ENCODE measurements around the gene IL12RB1. TPM values are rescaled to one million over a fixed set of nuclear protein-coding genes. Genes with fewer than 3 reads are reported as not detected.

The IL12RB1 gene
- polyA plus RNA-seq, 2 of the 4 experiments (the other 2 are of a cell fraction) = not detected

DNA sequence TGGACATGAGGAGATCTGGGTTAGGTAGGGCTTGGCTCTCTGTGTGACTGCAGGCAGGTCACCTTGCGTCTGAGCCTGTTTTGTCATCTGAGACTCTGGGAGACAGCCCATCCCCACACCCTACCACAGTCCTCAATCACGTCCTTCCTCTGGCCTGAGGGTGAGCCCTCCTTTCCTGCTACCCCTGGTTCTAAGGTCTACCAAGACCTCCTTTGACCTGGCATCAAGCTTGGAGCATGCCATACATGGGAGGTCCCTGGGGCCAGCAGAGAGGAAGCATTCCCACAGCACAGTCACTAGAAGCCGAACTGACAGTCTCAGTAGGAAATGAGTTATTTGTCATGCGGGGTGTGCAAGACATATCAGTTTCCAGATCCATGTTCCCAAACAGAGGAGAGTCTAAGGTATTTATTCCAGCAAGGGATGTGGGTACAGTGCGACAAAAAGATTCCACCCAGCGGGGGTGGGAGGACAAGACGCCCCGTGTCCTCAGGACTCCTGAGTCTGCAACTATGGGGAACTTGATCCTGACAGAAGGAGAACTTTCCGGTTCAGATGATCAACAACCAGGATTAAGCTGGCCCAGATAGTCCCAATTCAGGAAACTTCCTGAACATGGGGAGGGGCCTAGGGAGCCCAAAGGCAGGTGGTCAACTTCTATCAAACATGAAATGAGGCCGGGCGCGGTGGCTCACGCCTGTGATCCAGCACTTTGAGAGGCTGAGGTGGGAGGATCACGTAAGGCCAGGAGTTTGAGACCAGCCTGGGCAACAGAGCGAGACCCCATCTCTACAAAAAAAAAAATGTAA is 69.3 kb downstream of the IL12RB1 start:
- ChIA-PET POLR2A (no interaction called here), CTCF (interaction anchor here (1.8 kb wide), 2 partner anchors 19 to 42 kb away, joined by 4 to 6 read pairs; no protein-coding TSS in a partner anchor)
- no peak for FAIRE-seq
- peak overlapping the region; percentile 35 to 91; a peak in 2 of 6 replicates for H3K27ac ChIP-seq
- 86% methylated on average over 14 of the region's 15 CpGs for WGBS (ENCODE audit: missing lambda C conversion rate)
- H3K4me3 ChIP-seq = no peak overlapping the region
- peaks cover 40% of the 10 kb centered on the region for H3K4me1 ChIP-seq
- H3K4me2 ChIP-seq = no peak overlapping the region
- ATAC-seq = peak in 1 of 2 experiments; percentile 9; a peak in 3 of 6 replicates
- H3K9me3 ChIP-seq = no peaks in the 10 kb centered on the region
- TF ChIP-seq CBX2 (IDR thresholded peaks at IDR 0.05; ENCODE audit: borderline replicate concordance, low read depth) (no peak), SMC3 (IDR thresholded peaks at IDR 0.05) (no peak), POLR2A (IDR thresholded peaks at IDR 0.05; ENCODE audit: low read length) (no peak), KDM1A (IDR thresholded peaks at IDR 0.05; ENCODE audit: low read depth) (no peak), FOXS1 (CRISPR knock-in tag; IDR thresholded peaks at IDR 0.05) (no peak), BHLHE40 (IDR thresholded peaks at IDR 0.05; ENCODE audit: low read depth, low read length) (no peak)
- DNase-seq (ENCODE audit: low read depth in 1 of 2, low spot score in 1 of 2) = no peak

DNA sequence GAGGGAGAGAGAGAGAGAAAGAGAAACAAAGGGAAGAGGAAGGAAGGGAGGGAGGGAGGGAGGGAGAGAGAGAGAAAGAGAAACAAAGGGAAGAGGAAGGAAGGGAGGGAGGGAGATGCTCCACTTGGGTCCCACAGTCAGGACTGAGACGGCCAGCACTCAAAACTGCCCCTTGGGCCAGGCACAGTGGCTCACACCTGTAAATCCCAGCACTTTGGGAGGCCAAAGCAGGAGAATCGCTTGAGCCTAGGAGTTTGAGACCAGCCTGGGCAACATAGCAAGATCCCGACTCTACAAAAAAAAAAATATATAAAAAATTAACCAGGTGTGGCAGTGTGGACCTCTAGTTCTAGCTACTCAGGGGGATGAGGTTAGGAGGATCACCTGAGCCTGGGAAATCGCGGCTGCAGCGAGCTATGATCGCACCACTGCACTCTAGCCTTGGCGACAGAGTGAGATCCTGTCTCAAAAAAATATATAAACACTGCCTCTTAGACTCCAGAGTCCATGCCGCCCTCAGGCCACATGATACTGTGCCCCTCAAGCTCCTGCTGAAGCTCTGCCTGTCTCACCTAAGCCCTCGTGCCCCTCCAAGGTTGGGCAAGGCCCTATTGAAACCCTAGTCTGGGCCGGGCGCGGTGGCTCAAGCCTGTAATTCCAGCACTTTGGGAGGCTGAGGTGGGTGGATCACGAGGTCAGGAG is 70.4 kb downstream of the IL12RB1 start:
- no peak for DNase-seq (ENCODE audit: low read depth in 1 of 2, low spot score in 1 of 2)
- CTCF ChIA-PET = interaction anchor here (1.4 to 1.6 kb wide), 2 partner anchors 9 to 41 kb away, joined by 3 to 7 read pairs; no protein-coding TSS in a partner anchor
- FAIRE-seq = no peak
- WGBS (ENCODE audit: missing lambda C conversion rate) = 90% methylated on average over 14 of the region's 14 CpGs
- no peak for TF ChIP-seq GATA3 (IDR thresholded peaks at IDR 0.05; ENCODE audit: borderline replicate concordance)
- TF ChIP-seq RCOR1 (IDR thresholded peaks at IDR 0.05; ENCODE audit: low read depth, low read length) = no peak
- no peak for TF ChIP-seq CHD2 (IDR thresholded peaks at IDR 0.05; ENCODE audit: low read length, partially characterized antibody)
- no peak for ATAC-seq
- no peak overlapping the region for H3K4me2 ChIP-seq
- no peak overlapping the region for H3K4me3 ChIP-seq
- POLR2A ChIA-PET = no interaction called here
- H3K27ac ChIP-seq = peak overlapping the region in 1 of 2 experiments; percentile 91; a peak in 1 of 6 replicates
- H3K4me1 ChIP-seq = peaks cover 33% of the 10 kb centered on the region
- H3K9me3 ChIP-seq = no peaks in the 10 kb centered on the region

DNA sequence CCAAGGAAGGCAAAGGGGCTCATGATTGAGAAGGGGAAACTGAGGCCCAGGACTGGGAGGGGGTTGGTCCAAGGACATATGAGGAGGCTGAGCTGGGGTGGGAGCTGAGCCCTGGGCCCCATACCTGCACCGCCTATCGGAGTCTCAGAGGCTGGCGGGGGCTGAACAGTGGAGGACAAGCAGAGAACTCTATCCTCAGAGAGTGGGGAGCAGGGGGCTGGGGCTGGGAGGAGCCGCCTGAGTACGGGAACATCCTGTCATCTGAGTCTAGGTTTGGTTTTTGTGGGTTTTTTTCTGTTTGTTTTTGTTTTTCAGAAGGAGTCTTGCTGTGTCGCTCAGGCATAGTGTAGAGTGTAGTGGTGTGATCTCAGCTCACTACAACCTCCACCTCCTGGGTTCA is 72.5 kb downstream of the IL12RB1 start:
- no peak overlapping the region for H3K4me3 ChIP-seq
- no peak for FAIRE-seq
- H3K9me3 ChIP-seq = no peaks in the 10 kb centered on the region
- ATAC-seq = no peak
- H3K27ac ChIP-seq = peak overlapping the region in 1 of 2 experiments; percentile 5; a peak in 1 of 6 replicates
- WGBS (ENCODE audit: missing lambda C conversion rate) = 87% methylated on average over 6 of the region's 6 CpGs
- TF ChIP-seq, protein P1, sequence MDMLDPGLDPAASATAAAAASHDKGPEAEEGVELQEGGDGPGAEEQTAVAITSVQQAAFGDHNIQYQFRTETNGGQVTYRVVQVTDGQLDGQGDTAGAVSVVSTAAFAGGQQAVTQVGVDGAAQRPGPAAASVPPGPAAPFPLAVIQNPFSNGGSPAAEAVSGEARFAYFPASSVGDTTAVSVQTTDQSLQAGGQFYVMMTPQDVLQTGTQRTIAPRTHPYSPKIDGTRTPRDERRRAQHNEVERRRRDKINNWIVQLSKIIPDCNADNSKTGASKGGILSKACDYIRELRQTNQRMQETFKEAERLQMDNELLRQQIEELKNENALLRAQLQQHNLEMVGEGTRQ (IDR thresholded peaks at IDR 0.05) = no peak
- TF ChIP-seq, protein P2, sequence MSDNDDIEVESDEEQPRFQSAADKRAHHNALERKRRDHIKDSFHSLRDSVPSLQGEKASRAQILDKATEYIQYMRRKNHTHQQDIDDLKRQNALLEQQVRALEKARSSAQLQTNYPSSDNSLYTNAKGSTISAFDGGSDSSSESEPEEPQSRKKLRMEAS (IDR thresholded peaks at IDR 0.05) = no peak
- TF ChIP-seq ZC3H11A (IDR thresholded peaks at IDR 0.05) (no peak), JUN (IDR thresholded peaks at IDR 0.05) (no peak), RFX5 (IDR thresholded peaks at IDR 0.05) (no peak), KDM1A (IDR thresholded peaks at IDR 0.05; ENCODE audit: low read depth) (no peak), CEBPB (IDR thresholded peaks at IDR 0.05) (no peak), FOSL2 (IDR thresholded peaks at IDR 0.05) (no peak), FOSL2 (CRISPR knock-in tag; IDR thresholded peaks at IDR 0.05) (no peak)
- TF ChIP-seq, protein P3, sequence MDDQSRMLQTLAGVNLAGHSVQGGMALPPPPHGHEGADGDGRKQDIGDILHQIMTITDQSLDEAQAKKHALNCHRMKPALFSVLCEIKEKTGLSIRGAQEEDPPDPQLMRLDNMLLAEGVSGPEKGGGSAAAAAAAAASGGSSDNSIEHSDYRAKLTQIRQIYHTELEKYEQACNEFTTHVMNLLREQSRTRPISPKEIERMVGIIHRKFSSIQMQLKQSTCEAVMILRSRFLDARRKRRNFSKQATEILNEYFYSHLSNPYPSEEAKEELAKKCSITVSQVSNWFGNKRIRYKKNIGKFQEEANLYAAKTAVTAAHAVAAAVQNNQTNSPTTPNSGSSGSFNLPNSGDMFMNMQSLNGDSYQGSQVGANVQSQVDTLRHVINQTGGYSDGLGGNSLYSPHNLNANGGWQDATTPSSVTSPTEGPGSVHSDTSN (IDR thresholded peaks at IDR 0.05) = no peak
- peaks cover 21% of the 10 kb centered on the region for H3K4me1 ChIP-seq
- POLR2A ChIA-PET = no interaction called here
- CTCF ChIA-PET = interaction anchor here (3.0 to 8.3 kb wide), 2 partner anchors 16 to 45 kb away, joined by 15 to 136 read pairs; no protein-coding TSS in a partner anchor
- DNase-seq (ENCODE audit: low read depth in 1 of 2, low spot score in 1 of 2) = no peak
- H3K4me2 ChIP-seq = no peak overlapping the region

All from A549 (cell line).